H1 (cell line): Measurements from ENCODE around the gene ARR3.

Experiments used
- BCL11A ChIP-seq, 2 experiments: IDR thresholded peaks; one replicate each; pipeline ENCODE4 v1.6.1; 2011; ENCODE audit warnings: low read depth in 2 of 2, low read length in 2 of 2, mild to moderate bottlenecking in 2 of 2
- CHD1 ChIP-seq: IDR thresholded peaks from 2 replicates; pipeline ENCODE4 v1.6.1; 2012; ENCODE audit warnings: low read depth, low read length, improper control_type of control experiment
- EP300 ChIP-seq, 2 experiments: IDR thresholded peaks; 1 replicate in 1 of 2; 2 replicates in 1 of 2; pipeline ENCODE4 v1.6.1; 2011 to 2012; ENCODE audit warnings: low read depth in 2 of 2, low read length in 2 of 2, mild to moderate bottlenecking in 2 of 2, borderline replicate concordance in 1 of 2, inconsistent platforms in 1 of 2, moderate library complexity in 1 of 2
- EZH2 ChIP-seq: fragments of 200-600 bp; sonication (generic); IDR thresholded peaks from 2 replicates; pipeline ENCODE4 v1.7.1; 2012; ENCODE audit warnings: low read depth, mild to moderate bottlenecking, moderate library complexity, low read length, inconsistent platforms; ENCODE audit not compliant: severe bottlenecking
- JUN ChIP-seq: IDR thresholded peaks from 2 replicates; pipeline ENCODE4 v1.6.1; 2011; ENCODE audit warnings: low read depth, mild to moderate bottlenecking, improper control_type of control experiment, low read length
- NANOG ChIP-seq: IDR thresholded peaks from 2 replicates; pipeline ENCODE4 v1.6.1; 2011; ENCODE audit warnings: low read length, low read depth, mild to moderate bottlenecking, inconsistent platforms; ENCODE audit not compliant: insufficient read depth, poor library complexity, severe bottlenecking
- POLR2A ChIP-seq, 2 experiments: IDR thresholded peaks; 1 replicate in 1 of 2; 2 replicates in 1 of 2; pipeline ENCODE4 v1.6.1; 2011; ENCODE audit warnings: low read depth in 2 of 2, low read length in 2 of 2, mild to moderate bottlenecking in 2 of 2; ENCODE audit errors: control extremely low read depth in 1 of 2
- POLR2AphosphoS5 ChIP-seq: IDR thresholded peaks from 2 replicates; pipeline ENCODE4 v1.6.1; 2011; ENCODE audit warnings: low read depth, low read length
- RFX5 ChIP-seq: IDR thresholded peaks from 2 replicates; pipeline ENCODE4 v1.6.1; 2011; ENCODE audit warnings: low read depth, low read length, improper control_type of control experiment, borderline replicate concordance
- RNF2 ChIP-seq: fragments of 200-900, 300-1000 bp; sonication (generic); IDR thresholded peaks from 2 replicates; pipeline ENCODE4 v1.7.1; 2016; ENCODE audit warnings: borderline replicate concordance, low read depth, mild to moderate bottlenecking, antibody characterized with exemption, low read length; ENCODE audit not compliant: poor library complexity, severe bottlenecking; ENCODE audit errors: missing control alignments
- RXRA ChIP-seq: IDR thresholded peaks from 2 replicates; pipeline ENCODE4 v1.6.1; 2011; ENCODE audit warnings: low read depth, mild to moderate bottlenecking, low read length, moderate library complexity; ENCODE audit not compliant: insufficient read depth
- TF ChIP-seq, protein P1 (sequence below), 3 experiments: IDR thresholded peaks; 1 replicate in 2 of 3; 2 replicates in 1 of 3; pipeline versions ENCODE4 v1.5.1 to v1.6.1; 2011; ENCODE audit warnings: low read length in 3 of 3, mild to moderate bottlenecking in 3 of 3, inconsistent platforms in 2 of 3, low read depth in 1 of 3, moderate library complexity in 1 of 3; ENCODE audit not compliant: insufficient read depth in 1 of 3; ENCODE audit errors: control extremely low read depth in 1 of 3
- TF ChIP-seq, protein P2 (sequence below): IDR thresholded peaks from 2 replicates; pipeline ENCODE4 v1.6.1; 2011; ENCODE audit warnings: low read length, improper control_type of control experiment
- TF ChIP-seq, protein P3 (sequence below): IDR thresholded peaks from 2 replicates; pipeline ENCODE4 v1.6.1; 2012; ENCODE audit warnings: inconsistent platforms

DNA sequence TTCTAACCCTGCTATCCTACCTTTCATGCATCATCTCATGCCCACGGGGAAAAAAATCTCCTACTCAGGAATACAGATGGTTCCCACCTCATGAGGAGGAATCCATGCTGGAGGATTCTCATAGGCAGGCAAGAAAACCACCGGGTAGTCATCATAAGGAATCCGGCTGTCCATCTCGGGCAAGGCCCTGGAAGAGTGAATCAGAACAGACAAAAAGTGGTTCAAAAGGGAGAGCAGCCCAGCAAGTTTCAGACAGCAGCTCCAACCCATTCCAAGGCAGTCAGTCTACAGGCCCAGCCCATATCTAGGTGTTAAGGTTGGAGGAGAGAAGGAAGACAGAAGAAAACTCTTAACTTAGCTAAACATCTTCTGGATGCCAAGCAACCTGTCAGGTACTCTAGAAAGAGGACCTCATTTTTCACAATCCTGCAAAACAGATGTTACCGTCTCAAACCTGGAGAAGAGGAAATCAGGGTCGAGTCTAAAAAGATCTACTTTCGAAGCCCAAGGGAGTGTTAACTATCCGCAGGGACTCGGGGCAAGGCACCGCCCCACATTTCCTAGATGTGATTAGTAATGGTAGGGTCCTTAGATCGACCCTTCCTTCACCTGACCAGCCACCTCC is 21.1 kb downstream of the ARR3 start:
- TF ChIP-seq BCL11A (IDR thresholded peaks at IDR 0.05; ENCODE audit: low read depth in 2 of 2, low read length in 2 of 2) (no peak), EZH2 (no peak), JUN (no peak), POLR2AphosphoS5 (no peak), POLR2A (IDR thresholded peaks at IDR 0.05; ENCODE audit: control extremely low read depth in 1 of 2, low read depth in 2 of 2, low read length in 2 of 2) (no peak), RNF2 (no peak), RXRA (no peak), RFX5 (no peak), NANOG (no peak), EP300 (IDR thresholded peaks at IDR 0.05; ENCODE audit: borderline replicate concordance in 1 of 2, low read depth in 2 of 2, low read length in 2 of 2) (no peak), CHD1 (no peak)
- TF ChIP-seq, protein P1, sequence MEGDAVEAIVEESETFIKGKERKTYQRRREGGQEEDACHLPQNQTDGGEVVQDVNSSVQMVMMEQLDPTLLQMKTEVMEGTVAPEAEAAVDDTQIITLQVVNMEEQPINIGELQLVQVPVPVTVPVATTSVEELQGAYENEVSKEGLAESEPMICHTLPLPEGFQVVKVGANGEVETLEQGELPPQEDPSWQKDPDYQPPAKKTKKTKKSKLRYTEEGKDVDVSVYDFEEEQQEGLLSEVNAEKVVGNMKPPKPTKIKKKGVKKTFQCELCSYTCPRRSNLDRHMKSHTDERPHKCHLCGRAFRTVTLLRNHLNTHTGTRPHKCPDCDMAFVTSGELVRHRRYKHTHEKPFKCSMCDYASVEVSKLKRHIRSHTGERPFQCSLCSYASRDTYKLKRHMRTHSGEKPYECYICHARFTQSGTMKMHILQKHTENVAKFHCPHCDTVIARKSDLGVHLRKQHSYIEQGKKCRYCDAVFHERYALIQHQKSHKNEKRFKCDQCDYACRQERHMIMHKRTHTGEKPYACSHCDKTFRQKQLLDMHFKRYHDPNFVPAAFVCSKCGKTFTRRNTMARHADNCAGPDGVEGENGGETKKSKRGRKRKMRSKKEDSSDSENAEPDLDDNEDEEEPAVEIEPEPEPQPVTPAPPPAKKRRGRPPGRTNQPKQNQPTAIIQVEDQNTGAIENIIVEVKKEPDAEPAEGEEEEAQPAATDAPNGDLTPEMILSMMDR (IDR thresholded peaks at IDR 0.05; ENCODE audit: control extremely low read depth in 1 of 3, insufficient read depth in 1 of 3, low read depth in 1 of 3, low read length in 3 of 3), result no peak
- TF ChIP-seq, protein P2, sequence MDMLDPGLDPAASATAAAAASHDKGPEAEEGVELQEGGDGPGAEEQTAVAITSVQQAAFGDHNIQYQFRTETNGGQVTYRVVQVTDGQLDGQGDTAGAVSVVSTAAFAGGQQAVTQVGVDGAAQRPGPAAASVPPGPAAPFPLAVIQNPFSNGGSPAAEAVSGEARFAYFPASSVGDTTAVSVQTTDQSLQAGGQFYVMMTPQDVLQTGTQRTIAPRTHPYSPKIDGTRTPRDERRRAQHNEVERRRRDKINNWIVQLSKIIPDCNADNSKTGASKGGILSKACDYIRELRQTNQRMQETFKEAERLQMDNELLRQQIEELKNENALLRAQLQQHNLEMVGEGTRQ, result no peak
- TF ChIP-seq, protein P3, sequence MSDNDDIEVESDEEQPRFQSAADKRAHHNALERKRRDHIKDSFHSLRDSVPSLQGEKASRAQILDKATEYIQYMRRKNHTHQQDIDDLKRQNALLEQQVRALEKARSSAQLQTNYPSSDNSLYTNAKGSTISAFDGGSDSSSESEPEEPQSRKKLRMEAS, result no peak
